ENCODE results near the gene TIMM13. TPM values are rescaled to one million over a fixed set of nuclear protein-coding genes. Genes with fewer than 3 reads are reported as not detected.
"Not testable (repeated sequence)": the region's sequence is repeated elsewhere in the genome, so short reads cannot be mapped to it uniquely, and the experiment has no call there.

The TIMM13 gene
- polyA plus RNA-seq, 3 donors: 56.2 to 107 (median 92.3) TPM

DNA sequence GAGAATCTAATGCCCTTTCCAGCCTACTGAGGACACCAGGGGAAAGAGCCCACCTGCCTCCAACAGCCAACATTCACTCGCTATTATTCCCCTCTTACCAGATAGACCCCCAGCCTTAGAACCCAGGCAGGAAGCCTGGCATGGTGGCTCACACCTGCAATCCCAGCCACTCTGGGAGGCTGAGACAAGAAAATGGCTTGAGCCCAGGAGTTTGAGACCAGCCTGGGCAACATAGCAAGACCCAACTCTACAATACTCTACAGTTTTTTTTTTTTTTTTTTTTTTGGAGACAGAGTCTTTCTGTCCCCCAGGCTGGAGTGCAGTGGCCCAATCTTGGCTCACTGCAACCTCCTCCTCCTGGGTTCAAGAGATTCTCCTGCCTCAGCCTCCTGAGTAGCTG lies 32.9 kb upstream of the TIMM13 start:
- no peak for DNase-seq (ENCODE audit: extremely low read depth in 1 of 11, low read depth in 9 of 11, low spot score in 4 of 11)

DNA sequence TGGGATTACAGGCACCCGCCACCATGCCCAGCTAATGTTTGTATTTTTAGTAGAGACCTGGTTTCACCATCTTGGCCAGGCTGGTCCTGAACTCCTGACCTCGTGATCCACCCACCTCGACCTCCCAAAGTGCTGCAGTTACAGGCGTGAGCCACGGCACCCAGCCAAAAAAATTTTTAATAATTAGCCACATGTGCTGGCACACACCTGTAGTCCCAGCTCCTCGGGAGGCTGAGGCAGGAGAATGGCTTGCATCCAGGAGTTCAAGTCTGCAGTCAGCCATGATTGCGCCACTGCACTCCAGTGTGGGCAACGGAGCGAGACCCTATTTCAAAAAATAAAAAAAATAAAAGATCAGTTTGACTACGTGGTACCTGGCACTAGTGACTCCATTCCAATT lies 31.4 kb upstream of the TIMM13 start:
- not testable (repeated sequence) for DNase-seq (ENCODE audit: extremely low read depth in 1 of 11, low read depth in 9 of 11, low spot score in 4 of 11)

DNA sequence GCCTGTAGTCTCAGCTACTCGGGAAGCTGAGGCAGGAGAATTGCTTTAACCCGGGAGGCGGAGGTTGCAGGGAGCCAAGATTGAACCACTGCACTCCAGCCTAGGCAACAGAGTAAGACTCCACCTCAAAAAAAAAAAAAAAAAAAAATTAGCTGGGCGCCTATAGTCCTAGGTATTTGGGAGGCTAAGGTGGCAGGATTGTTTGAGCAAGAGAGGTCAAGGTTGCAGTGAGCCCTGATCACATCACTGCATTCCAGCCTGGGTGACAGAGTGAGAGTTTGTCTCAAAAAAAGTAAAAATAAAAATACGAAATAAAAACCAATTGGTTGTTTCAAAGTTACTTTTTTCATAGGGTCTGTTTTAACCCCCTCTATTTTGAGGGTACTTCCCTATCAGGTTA lies 30.7 kb upstream of the TIMM13 start:
- DNase-seq (ENCODE audit: extremely low read depth in 1 of 11, low read depth in 9 of 11, low spot score in 4 of 11): no peak

DNA sequence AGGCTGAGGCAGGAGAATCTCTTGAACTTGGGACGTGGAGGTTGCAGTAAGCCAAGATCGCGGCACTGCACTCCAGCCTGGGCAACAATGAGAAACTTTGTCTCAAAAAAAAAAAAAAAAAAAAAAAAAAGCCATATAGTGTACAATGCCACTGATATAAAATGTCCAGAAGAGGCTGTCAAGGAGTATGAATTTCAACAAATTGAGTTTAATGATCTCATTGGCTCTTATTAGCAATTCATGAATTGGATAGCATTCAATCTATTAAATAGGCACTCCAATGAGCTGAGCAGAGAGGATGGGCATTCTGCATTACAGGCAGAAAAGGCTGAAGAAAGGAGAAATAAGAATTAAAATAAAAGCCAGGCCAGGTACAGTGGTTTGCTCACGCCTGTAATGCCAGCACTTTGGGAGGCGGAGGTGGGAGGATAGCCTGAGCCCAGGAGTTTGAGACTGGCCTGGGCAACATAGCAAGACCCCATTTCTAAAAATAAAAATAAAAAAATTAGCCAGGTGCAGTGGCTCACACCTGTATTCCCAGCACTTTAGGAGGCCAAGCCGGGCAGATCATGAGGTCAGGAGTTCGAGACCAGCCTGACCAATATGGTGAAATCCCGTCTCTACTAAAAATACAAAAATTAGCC lies 30.1 kb upstream of the TIMM13 start:
- DNase-seq (ENCODE audit: extremely low read depth in 1 of 11, low read depth in 9 of 11, low spot score in 4 of 11): no peak

DNA sequence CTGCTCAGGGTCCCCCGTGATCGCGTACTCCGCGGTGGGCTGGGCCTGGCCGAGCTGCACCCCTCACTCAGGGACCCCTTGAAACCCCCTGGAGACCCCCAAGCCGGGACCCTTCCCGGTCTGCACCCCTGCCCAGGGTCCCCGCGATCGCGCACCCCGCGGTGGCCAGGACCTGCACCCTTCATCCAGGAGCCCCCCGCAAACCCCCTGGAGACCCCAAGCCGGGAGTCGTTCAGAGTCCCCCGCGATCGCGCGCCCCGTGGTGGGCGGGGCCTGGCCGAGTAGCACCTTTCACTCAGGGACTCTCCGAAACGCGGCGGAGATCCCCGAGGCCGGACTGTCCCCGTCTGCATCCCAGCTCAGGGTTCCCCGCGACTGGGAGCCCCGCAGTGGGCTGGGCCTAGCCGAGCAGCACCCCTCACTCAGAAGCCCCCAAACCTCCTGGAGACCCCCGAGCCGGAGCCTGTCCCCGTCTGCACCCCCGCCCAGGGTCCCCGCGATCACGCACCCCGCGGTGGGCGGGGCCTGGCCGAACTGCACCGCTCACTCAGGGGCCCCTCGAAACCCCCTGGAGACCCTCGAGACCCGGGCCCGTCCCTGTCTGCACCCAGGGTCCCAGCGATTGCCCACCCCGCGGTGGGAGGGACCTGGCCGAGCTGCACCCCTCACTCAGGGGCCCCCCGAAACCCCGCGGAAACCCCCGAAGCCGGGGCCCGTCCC lies 28.6 kb upstream of the TIMM13 start:
- DNase-seq (ENCODE audit: extremely low read depth in 1 of 11, low read depth in 9 of 11, low spot score in 4 of 11): no peak

DNA sequence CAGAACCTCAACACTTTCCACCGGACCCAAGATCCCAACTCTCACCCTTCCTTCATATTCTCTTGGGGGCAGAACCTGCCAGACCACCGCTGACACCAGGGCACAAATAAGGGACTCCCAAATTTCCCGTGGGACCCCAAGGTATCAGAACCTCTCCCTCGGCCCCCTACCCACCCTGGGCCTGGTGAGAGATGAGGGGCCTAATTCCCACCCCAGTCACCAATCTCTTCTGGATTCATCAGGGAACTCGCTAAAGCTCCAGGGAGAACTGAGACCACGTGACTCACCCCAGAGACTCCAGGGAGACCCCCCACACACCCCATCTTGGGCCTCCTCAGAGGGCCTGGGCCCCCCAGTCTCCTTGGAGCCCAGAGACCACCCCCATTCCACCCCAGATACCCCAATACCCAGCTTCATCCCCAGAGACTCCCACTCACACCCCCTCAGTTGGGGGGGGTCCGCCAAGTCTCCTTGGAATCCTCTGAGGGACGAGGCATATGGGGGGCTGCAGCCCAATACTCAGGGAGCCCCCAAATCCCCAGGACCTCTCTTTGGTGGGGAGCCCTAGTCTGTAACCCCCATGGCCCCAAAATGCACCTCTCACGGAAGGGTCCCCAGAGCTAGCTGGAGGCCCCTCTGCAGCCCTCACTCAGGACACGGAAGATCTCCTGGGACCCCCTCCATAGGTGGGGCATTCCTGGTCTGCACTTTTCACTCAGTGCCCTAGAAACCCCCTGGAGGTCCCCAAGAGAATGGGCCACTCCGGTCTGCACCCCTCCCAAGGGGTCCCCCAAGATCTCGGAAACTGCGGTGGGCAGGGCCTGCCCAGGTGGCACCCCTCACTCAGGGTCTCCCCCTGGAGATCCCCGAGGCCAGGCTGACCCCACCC lies 27.8 kb upstream of the TIMM13 start:
- no peak for DNase-seq (ENCODE audit: extremely low read depth in 1 of 11, low read depth in 9 of 11, low spot score in 4 of 11)

DNA sequence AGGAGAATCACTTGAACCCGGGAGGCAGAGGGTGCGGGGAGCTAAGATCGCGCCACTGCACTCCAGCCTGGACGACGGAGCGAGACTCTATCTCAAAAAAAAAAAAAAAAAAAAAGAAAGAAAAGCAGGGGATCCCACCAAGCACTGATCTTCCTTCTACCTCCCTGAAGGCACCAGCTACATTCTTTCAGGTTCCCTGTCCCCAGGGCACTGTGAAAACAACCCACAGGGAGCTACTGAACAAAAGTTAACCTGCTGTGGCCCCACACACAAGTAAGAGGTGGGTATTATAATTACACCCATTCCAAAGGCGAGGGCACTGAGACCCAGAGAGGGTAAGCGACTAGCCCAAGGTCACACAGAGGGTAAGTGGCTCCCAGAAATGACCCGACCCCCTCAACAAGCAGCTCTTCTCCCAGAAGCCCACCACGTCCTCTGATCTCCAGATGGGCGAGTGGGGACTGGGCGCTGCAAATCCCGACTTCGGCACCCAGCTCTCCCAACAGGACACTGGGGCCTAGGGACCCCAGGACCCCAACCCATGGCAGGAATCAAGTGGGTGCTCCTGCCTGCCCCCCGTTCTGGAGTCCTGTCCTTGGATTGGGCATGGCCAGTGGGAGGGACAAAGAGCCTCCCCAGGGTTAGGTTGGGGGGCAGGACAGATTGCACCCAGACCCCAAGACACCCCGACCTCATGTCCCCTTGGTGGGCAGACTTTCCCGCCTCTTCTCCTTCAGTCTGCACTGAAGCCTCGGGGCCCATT lies 27.0 kb upstream of the TIMM13 start:
- no peak for DNase-seq (ENCODE audit: extremely low read depth in 1 of 11, low read depth in 9 of 11, low spot score in 4 of 11)

DNA sequence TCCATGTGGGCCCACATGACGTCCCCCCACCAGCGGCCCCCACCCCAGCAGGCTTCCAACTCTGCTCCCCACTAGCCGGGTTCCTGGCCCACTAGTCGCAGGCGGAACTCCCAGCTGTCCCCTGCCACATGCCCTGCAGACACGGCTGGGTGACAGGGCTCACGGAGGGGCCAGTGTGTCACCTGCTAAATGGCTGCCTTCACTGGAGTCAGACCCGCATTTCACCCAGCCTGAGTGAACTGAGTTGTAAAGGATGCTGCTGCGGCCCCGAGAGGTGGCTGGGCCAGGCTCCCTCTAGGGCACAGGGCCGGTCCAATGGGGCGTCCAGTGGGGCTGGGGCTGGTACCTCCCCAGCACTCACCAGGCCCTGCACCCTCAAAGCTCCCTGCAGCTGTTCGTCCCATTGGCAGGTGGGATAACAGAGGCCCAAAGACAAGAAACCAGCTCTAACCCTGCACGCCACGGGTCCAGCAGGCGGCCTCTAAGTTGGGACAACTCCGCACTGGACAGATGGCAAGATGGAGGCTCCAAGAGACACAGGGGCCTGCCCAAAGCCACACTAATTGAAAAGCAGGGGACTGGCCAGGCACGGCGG lies 26.1 kb upstream of the TIMM13 start:
- DNase-seq (ENCODE audit: extremely low read depth in 1 of 11, low read depth in 9 of 11, low spot score in 4 of 11): no peak

DNA sequence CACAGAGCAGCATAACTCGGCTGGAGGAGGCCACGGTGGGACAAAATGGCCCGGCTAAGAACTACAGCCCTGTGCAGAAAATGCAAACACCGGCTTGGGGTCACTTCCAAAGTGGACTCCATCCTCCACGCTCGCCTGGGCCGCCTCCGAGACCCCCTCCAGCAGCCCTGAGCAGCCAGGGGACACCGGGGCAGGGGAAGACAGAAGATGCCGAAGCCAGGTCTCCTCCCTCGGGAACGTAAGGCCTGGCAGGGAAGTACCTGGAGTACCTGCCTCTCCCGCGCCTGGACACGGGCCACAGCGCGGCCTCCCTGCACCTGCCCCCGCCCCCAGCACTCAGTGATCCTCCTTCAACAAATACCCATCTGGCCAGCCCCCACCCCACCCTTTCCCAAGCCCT lies 24.4 kb upstream of the TIMM13 start:
- DNase-seq (ENCODE audit: extremely low read depth in 1 of 11, low read depth in 9 of 11, low spot score in 4 of 11): no peak

DNA sequence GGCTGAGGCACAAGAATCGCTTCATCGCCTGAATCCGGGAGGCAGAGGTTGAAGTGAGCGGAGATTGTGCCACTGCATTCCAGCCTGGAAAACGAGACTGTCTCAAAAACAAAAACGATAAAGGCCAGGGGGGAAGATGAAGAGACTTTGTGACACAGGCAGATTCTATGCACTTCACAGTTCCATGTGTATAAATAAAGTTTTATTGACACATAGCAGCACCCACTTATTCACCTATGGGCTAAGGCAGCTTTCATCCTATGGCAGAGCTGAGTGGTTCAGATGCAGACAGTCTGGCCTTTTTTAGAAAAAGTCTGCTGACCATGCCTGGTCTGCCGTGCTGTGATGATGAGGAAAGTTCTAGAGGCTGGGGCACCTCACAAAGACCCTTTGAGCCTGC lies 23.8 kb upstream of the TIMM13 start:
- no peak for DNase-seq (ENCODE audit: extremely low read depth in 1 of 11, low read depth in 9 of 11, low spot score in 4 of 11)

DNA sequence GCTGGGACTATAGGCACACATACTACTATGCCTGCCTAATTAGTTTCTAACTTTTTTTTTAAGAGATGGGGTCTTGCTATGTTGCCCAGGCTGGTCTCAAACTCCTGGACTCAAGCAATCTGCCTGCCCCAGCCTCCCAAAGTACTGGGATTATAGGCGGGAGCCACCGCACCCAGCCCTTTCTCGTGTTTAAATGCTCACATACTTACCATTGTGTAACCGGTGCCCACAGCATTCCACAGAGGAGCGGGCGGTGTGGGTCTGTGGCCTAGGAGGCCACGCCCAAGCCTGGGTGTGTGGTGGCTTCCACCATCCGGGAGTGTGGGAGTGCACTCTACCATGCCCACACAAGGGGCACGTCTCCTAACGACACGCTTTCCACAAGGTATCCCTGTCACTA lies 21.6 kb upstream of the TIMM13 start:
- DNase-seq (ENCODE audit: extremely low read depth in 1 of 11, low read depth in 9 of 11, low spot score in 4 of 11): no peak

DNA sequence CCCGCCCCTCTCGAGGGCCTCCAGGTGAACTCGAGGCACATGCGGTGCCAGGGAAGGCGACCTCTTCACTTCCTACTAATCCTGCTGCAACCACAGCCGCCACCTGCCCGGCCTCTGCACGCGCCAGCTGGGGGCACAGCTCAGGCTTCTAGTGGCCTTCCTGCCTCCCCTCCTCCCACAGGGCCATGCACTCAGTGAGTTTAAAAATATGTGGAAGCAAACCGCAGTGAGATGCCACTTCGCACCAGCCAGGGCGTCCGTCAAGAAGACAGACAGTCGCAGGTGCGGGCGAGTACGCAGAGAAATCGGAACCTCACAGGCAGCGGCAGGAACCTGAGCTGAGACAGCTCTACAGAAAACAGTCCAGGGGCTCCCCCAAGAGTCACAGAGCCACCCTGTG lies 19.0 kb upstream of the TIMM13 start:
- no peak for DNase-seq (ENCODE audit: extremely low read depth in 1 of 11, low read depth in 9 of 11, low spot score in 4 of 11)

DNA sequence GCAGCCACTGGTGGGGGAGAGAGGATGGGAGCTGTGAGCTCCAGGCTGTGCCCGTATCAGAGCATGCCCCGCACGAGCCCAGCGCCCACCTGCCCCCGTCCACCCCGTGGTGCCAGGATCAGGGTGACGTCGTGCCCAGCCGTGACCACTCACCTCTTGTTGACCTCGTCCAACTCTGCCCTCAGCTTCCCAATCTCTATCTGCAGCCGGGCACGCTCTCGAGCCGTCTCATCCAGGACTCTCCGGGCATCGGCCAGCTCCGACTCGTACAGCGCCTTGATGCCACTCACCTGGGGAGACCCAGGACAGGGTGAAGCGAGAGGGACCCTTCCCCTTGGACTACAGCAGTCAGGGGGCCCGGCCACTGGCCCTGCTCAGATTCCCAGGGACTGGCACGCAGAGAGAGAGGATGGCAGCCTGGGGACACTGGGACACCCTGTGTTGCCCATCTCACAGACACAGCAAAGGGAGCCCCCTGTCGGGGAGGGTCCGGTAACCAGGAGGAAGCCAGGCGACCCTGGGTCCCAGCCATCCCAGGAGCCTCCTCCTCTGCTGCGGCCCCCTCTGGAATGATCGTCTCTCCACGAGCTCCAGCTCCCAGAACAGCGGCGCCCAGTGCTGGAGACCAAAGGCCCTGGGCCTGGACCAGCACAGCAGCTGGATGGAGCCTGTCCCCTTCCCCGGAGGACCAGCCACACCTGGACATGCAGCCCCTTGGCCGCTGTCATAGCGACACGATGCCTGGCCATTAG lies 17.0 kb upstream of the TIMM13 start:
- DNase-seq (ENCODE audit: extremely low read depth in 1 of 11, low read depth in 9 of 11, low spot score in 4 of 11): no peak

DNA sequence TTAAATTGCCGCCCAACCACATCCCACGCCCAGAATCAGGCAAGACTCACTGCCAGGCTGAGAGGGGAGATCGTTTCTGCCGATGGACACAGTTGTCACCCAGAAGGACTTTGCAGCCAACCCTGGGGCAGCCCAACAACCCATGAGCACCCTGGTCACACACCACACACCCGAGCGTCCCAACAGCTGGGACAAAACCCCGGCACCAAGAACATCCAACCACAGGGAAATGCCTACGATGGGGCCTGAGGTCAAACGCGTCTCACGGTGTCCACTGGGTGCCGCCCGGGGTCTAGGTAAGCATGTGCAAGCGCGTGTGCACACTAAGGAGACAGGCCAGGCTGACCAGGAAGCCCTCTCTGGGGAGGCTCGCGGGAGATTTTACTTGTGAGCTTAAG lies 16.4 kb upstream of the TIMM13 start:
- DNase-seq (ENCODE audit: extremely low read depth in 1 of 11, low read depth in 9 of 11, low spot score in 4 of 11): no peak

DNA sequence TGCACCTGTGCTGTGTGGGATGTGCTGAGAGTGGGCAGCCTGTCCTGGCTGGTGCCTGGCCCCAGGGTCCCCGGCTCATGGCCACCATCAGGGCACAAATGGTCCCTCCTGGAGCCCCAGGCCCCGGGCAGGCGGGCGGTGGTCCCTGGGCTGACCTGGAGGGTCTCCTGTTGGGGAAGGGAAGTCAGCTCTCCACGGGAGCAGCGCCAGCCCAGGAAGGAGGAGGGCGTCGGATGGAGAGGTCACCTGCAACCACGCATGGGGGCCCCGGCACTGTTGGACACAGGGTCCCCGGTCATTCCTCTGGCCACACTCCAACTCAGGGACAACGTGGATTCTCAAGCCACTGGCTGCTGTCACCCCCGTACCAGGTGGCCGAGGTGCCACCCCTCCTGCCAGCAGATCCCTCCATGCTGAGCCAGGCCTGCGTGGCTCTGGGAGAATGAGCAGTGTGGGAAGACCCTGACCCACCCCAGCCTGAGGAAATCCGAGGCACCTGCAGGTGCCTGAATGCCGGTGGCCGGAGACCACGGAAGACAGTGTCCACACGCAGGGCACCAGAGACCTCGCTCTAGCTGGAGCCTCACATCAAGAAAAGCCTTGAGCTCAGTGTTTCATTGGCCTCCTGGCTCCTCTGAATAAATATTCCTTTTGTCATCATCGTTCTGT lies 15.9 kb upstream of the TIMM13 start:
- no peak for DNase-seq (ENCODE audit: extremely low read depth in 1 of 11, low read depth in 9 of 11, low spot score in 4 of 11)

DNA sequence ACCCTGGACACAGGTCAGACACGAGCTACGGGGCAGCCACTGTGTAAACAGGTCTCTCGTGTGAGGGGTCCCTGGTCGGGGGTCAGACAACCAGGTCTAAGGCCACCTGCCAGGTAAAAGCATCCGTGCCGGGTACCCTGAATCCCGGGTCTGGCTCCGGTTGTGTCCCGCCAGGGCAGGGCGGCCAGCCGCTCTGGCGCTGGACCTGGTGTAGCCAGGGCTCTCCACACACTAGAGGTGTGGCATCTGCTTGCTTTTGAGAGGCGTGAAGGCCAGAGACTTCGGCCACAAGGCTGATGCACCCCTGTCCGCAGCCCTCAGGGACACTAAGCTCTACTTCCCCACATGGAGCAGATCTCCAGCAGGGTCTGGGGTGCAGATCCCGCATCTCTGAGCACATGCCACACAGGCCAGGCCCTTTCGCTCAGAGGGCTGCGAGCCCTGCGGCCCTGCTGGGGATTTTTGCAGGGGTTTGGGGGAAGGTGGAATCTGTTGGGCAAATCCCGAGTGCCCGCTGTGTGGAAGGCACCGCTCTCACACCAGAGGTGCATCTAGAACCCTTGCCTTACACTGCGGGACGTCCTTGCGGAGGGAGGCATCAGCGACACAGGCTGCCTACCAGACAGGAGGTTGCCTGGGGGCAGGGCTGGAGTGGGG lies 13.8 kb upstream of the TIMM13 start:
- no peak for DNase-seq (ENCODE audit: extremely low read depth in 1 of 11, low read depth in 9 of 11, low spot score in 4 of 11)

DNA sequence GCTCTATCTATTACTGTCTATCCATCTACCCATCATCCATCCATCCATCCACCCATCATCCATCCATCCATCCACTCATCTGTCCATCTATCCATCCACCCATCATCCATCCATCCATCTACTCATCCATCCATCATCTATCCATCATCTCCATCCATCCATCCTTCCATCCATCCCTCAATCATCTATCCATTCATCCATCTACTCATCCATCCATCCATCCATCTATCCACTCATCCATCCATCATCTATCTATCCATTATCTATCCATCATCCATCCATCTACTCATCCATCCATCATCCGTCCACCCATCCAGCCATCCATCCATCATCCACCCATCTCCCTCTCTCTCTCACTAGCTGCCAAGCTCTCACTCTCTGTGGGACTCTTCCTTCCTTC lies 13.1 kb upstream of the TIMM13 start:
- DNase-seq (ENCODE audit: extremely low read depth in 1 of 11, low read depth in 9 of 11, low spot score in 4 of 11): no peak
